Ectodermal cell (in vitro differentiated cells): Measurements from ENCODE around the gene MYOZ2.

Source experiments
- H3K27ac ChIP-seq: 2 replicates; pipeline ENCODE4 v1.7.0; 2013; ENCODE audit warnings: mild to moderate bottlenecking, low read depth, low read length; ENCODE audit not compliant: insufficient read depth, poor library complexity, severe bottlenecking
- H3K27me3 ChIP-seq: 2 replicates; pipeline ENCODE4 v1.7.0; 2013; ENCODE audit warnings: mild to moderate bottlenecking, low read length; ENCODE audit not compliant: insufficient read depth, control insufficient read depth, poor library complexity, severe bottlenecking
- H3K36me3 ChIP-seq: one replicate; pipeline ENCODE4 v1.7.0; 2013; ENCODE audit warnings: low read length; ENCODE audit not compliant: control insufficient read depth, insufficient read depth
- H3K4me1 ChIP-seq: one replicate; pipeline ENCODE4 v1.7.0; 2013; ENCODE audit warnings: low read length; ENCODE audit not compliant: control insufficient read depth, insufficient read depth
- H3K4me3 ChIP-seq: 2 replicates; pipeline ENCODE4 v1.7.0; 2013; ENCODE audit warnings: low read depth, low read length, control low read depth; ENCODE audit not compliant: insufficient read depth
- H3K9me3 ChIP-seq: 2 replicates; pipeline ENCODE4 v1.7.0; 2013; ENCODE audit warnings: mild to moderate bottlenecking, low read length, moderate library complexity; ENCODE audit not compliant: control insufficient read depth
- WGBS, 2 experiments: methylation state at CpG; one replicate each; pipeline ENCODE4 v1.1.7; 2013; ENCODE audit warnings: missing lambda C conversion rate in 2 of 2; 5-methylcytosine and 5-hydroxymethylcytosine counted together

Gene MYOZ2

GRCh38 chr4:119233750-119234149, 98.1 kb downstream of the MYOZ2 start:
- no peaks in the 10 kb centered on the region for H3K27me3 ChIP-seq
- WGBS, 2 experiments, result 73 to 77% methylated on average over 3 of the region's 3 CpGs
- H3K36me3 ChIP-seq, result no peaks in the 10 kb centered on the region
- no peak overlapping the region for H3K27ac ChIP-seq
- H3K9me3 ChIP-seq, result no peaks in the 10 kb centered on the region
- no peaks in the 10 kb centered on the region for H3K4me1 ChIP-seq
- H3K4me3 ChIP-seq, result no peak overlapping the region

- H3K27ac ChIP-seq, result no peak overlapping the region
- 92 to 97% methylated on average over 9 of the region's 9 CpGs for WGBS, 2 experiments
- no peak overlapping the region for H3K4me3 ChIP-seq
- H3K27me3 ChIP-seq, result no peaks in the 10 kb centered on the region
- no peaks in the 10 kb centered on the region for H3K36me3 ChIP-seq
- no peaks in the 10 kb centered on the region for H3K4me1 ChIP-seq
- H3K9me3 ChIP-seq, result no peaks in the 10 kb centered on the region
These were observed 101.6 kb downstream of the MYOZ2 start for GRCh38 chr4:119237201-119237600.
